Activated naive CD8-positive, alpha-beta T cell treated with anti-CD3 and anti-CD28 coated beads, Interleukin-2, amount 50 U/mL, for 16 hours (primary cell): Measurements from ENCODE around the gene KLK14.

Experiments
- DNase-seq: peaks from one replicate; pipeline ENCODE4 v3.0.0-alpha.2; 2020; ENCODE audit warnings: low read depth, low spot score

The KLK14 gene

DNA sequence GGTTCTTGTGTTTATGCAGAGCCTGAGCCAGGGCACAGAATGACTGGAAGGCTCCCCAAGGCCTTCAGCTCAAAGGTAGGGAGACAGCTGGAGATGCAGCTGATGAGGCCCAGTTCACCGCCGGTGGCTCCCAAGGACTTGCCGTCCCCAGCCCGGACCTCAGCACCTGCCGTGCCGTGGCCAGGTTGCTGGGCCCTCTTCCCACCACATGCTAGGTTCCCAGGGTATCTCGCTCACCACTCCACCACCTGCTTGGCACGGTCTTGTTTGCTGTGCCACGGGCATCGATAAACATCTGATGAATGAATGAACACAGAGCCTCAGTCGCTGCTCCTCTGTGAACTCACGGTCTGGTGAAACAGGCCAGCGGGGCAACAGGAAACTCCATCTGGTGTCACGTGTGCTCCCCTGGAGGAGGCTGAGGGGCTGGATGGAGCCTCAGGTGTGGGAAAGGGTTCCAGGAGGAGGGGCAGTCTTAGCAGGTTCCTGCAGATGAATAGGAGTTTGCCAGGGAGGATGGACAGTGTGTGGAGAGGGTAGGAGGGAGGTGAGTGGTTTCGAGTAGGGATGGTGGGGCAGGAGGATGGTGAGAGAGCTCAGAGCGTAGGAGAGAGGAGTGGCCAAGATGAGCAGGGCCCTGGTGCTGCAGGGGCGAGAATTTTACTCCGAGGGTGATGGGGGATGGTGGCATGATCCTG is 3.6 kb upstream of the KLK14 start:
- no peak for DNase-seq

DNA sequence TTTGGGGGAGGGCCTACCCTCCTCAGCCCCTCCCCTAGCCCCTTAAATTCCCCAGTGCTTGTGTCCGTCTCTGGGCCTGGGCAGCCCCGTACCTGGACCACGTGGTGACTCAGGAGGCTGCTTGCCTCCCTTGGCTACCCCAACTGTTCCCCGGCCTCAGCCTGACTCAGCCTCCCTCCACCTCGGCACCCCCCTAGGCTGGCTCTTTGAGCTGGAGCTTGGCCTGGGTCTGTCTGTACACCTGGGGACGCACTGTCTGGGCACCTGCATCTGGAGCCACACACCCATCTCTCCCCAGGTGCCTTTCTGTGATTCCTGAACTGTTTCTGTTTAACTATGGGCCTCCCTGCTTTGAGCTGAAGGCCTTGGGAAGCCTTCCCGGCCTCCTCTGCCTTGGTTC is 1.8 kb upstream of the KLK14 start:
- no peak for DNase-seq

DNA sequence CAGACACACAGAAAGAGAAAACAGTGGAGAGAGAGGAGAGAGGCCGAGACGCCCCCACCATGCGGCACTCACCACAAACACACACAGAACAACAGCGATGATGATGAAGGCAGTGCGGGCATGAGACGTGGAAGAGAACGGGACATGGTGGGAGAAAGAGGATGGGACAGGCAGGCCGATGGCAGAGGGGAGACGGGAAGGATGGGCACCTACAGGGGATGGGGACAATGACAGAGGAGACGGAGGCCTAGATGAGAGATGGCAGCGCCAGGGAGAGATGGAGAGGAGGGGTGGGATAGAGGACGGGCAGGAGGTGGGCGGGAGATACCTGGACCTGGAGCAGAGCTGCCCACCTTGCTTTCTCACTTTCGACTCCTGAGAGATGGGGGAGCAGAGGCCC is 1.1 kb upstream of the KLK14 start:
- DNase-seq = no peak

DNA sequence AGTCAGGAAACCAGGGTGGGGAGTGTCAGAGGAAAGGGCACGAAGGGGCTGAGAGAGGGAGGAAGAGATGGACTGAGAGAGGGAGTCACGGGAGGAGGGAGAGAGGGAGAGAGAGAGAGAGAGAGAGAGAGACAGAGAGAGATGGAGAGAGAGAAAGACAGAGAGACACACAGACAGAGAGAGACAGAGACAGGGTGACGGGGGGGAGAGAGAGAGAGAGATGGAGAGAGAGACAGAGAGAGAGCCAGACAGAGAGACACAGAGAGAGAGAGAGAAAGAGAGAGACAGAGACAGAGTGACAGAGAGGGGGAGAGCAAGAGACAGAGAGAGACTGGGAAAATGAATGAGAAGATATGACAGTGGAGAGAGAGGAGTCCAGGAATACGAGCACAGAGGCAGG is 494 bp upstream of the KLK14 start:
- DNase-seq = no peak

DNA sequence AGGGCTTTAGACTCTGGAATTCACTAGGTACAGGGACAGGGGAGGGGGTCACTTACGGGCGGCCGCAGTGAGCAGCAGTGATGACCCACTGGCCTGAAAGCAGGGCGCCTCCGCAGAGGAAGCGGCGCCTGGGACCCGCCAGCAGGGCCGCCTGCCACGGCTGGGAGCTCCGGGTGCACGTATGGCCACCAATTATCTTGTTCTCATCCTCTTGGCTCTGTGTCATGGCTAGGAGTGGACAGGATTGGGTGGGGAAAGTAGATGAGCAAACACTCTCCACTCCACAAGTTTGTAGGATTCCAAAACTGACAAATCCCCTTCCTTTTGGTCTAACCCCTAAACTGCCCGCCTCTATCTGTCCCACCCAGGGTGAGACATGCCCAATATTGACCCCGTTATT is 1.2 kb downstream of the KLK14 start:
- no peak for DNase-seq

DNA sequence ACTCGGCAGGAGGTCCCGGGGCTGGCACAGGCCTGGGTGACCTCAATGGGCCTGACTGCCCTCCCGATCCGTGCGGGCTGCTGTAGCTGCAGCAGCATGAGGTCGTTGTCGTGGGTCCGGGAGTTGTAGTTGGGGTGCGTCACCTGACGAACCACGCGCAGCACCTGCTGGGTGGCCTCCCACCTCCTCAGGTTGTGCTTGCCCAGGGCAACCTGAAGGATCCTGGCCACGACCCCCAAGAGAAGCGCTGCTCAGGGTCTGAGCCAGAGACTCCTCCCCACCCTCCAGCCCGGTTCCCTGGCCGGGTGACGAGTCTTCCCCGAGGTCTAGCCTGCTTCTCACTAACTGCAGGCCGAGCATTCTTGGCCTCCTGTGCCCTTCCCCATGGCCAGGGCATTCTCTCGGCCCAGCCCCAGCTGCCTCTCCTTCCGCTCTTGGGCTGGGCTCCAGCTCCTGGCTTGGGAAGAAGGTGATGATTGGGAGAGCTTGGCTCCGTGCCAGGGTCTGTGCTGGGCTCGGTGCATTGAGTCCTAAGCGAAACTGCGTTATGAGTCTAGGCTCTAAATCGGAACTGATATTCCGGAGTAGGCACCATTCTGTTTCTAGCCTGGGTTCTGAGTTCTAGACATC is 3.1 kb downstream of the KLK14 start:
- no peak for DNase-seq

DNA sequence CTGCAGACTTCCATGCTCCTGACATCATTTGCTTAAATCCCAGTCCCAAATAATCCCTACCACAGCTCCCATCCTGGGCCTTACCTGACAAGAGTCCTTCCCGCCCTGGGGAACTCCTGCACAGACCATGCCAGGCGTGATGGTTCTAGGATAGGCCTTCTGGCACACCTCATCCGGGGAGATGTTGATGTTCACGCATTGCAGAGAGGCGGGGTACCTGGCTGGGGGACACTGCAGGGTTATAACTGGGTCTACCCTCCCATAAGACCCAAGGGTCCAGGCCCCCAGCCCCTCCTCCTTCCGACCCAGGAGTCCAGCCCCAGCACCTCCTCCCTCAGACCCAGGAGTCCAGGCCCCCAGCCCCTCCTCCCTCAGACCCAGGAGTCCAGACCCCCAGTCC is 4.0 kb downstream of the KLK14 start:
- DNase-seq = no peak

DNA sequence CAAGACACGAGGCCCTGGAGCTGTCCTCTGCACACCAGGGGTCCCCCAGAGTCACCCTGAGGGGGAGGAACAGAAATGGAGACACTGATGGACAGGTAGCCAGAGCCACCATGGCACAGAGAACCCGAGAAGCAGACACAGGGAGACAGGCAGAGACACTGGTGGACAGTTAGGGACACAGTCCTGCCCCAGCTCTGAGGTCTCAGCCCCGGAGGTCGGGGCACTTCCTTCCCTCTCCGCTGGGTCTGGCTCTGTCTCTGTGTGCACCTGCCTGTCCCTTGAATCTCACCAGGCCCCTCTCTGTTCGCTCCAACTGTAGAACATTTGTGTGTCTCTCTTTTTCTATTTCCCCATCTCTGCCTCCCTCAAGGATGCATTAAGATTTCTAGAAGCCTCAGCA is 4.6 kb downstream of the KLK14 start:
- DNase-seq = no peak

DNA sequence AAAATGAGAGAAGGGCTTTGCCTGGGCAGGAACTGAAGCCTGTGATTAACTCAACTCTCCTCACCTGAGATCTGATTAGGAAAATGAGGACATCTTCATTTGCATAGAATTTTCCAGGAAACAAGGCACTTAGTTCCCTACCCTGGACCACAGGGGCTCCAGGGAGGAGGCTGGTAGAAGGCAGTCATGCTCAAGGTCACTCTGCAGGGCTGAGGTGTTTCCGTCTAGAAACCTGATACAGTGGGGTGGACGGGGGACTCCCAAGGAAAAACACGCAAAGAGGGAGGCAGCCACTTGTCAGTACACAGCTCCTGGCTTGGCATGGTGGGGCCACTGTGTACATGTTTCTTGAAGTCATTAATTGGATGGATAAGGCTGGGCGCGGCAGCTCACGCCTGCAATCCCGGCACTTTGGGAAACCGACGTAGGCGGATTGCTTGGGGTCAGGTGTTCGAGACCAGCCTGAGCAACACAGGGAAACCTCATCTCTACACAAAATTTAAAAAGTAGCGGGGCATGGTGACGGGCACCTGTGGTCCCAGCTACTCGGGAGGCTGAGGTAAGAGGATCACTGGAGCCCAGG is 6.0 kb downstream of the KLK14 start:
- DNase-seq = no peak

DNA sequence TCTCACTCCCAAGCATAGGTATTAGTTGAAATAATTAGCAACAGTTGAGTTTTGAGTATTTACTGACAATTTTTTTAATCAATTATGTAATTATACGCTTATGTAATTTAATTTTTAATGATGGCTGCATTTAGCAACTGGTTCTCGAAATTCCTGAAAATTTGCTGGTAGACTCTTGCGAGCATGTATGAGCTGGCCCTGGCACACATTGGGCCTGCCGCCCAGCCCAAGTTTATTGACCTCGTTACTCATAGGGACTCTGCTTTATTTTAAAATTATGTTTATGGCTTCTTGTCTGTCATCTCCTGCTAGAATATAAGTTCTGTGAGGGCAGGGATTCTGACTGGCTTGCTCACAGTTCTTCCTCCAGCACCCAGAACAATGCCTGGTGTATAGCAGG is 6.7 kb downstream of the KLK14 start:
- no peak for DNase-seq

DNA sequence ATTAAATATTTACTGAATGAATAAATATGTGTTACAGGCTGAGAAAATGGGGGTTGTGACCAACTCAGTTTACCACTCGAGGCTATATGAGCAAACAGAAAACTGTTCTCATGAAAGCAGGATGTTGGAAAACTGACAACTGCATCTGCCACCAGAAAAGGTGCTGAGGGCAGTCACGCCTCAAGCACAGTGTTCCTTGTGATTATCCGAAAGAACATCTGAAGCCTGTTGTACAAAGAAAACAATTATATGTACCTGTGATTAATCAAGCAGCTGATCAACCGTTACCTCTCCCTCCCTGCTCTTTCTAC is 11.6 kb downstream of the KLK14 start:
- no peak for DNase-seq

DNA sequence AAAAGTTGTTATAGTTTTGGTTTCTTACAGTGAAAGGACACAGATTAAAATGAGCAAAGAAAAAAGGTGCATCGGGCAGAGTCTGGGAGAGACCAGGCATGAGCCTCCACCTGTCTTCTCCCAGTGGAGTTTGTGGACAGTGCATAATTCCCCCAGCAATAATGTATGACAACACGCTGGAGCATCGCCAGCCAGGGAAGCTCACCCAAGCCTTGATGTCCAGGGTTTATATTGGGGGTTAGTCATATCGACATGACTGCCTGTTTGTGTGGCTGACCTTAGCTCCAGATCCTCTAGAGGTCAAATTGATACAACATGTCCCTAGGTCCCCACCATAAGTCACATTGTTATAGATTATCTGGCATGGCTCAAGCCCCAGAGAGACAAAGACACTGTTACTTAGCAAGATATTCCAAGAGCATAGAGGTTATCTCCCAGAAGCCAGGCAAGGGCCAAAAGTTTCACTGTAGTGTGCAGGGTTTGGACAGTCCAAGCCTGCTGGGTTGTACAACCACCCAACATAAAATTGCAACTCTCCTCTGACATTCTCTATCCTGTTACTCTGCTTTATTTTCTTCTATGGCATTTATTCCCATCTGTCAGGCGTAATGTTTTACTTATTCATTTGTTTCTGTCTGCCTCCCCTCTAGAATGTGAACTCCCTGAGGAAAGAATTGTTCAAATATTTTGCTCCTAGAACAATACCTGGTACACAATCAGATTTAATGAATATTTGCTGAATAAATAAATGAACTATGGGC is 12.2 kb downstream of the KLK14 start:
- no peak for DNase-seq

DNA sequence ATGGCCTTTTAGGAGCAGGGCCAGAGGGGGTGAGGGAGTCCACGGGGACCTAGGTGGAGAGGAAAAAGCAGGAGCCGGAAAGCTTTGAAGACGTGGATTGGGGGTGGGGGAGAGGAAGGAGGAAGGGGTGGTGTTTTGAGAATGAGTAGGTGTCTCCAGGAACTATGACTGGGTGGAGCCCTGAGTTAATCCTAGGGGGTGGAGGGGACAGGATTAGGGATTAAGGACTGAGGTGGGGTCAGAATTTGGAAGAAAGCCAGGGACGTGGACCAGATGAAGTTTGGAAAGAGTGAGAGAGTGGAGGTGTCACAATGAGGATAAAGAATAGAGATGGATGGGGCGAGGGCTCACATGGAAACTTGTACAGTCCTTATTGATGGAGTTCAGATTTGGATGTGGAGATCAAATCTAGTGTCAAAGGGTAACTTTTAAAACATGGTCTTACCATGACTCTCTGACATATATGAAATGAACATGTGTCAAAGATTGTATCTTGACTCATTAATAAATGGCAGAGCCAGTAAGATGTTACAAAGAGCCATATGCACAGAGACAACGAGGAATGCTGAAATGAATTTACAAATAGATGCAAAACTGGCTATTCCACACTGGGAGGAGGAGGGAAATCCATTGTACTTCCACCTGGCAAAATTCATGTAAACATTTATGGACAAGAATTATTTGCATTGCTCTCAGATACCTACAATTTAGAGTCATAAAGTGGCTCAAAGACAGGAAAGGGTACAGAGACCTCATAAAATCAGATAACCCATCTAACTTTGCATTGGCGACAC is 16.1 kb downstream of the KLK14 start:
- no peak for DNase-seq

DNA sequence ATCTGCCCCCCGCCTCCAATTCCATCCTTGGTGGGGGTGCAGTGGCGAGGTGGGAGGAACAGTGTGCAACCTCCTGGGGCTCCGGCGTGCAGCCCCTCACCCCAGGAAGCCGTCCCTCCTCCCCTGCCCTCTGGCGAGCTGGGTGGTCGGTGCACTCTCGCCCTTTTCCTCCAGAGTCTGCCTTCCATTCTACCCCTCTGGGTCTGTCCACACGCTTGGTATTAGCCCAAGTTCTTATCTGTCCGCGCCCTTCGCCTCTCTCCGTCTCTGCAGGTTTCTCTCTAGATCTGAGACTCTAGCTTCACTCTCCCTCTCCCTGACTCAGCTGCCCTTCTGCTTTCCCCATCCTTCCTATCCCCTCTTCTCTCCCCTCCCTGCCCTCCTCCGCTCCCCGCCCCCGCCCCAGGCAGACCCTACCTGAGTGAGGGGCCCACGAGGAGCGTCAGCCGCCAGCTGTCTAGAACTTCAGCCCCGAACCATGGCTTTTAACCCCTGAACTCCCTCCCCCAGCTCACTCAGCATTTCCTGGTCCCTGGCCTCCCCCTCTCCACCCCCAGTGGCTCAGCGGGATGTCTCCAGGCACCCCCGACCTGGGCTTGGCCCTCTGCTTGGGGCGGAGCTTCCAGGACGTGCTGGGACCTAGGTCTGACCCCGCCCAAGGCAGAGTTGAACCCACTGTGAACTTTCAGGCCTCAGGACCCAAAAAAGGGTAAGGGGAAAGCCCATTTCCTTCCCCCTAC is 17.3 kb downstream of the KLK14 start:
- no peak for DNase-seq

DNA sequence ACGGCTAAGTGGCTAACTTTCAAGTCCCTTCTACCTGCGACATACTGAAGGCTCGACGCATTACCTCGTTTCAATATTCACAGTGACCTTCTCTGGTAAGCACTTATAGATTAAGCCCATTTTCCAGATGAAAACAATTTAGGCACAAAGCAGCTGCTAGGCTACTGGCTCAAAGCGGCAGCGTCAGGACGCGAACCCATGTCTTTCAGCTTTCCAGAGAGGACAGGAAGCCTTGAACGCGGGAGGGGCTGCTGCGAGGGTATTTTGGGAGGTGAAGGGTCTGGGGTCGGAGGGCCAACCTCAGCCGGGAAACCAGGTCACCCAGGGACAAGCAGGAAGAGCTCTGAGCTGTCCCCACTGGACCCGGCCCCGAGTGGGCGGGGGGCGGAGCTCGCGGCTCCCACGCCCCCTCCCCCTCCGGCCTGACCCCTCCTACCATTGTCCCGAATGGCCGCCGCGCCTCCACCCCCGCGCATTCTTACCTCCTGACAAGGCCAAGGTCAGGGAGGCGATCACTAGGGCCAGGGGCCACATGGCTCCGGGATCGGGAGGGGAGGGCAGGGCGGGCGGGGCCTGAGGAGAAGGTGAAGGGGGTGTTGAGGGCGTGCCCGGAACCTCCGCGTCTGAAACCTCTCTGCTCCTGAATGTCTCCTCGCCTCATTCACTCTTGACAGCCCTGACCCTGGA is 18.0 kb downstream of the KLK14 start, which contains the start of gene KLK13:
KLK13 (minus strand) TSS at position 559 of the 687 bp plus-strand sequence; CDS start at position 534, 25 bp downstream.
- no peak for DNase-seq

DNA sequence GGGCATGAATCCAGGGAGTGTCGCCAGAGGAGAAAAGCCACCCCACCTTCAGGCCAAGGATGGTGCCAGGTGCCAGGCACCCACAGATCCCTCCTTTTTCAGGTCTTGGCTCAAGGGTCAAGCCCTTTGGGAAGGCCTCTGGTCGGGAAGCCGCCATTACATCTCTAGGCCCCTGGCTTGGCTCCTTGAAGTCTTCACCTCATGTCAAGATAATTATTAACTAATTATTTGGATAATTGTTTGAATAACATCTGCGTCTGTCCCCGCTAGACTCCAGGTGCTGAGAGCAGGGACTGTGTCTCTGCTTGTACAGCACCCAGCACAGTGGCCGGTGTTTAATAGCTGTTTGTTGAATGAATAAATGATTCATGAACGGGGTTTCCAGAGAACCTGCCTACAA is 19.0 kb downstream of the KLK14 start:
- DNase-seq = no peak

DNA sequence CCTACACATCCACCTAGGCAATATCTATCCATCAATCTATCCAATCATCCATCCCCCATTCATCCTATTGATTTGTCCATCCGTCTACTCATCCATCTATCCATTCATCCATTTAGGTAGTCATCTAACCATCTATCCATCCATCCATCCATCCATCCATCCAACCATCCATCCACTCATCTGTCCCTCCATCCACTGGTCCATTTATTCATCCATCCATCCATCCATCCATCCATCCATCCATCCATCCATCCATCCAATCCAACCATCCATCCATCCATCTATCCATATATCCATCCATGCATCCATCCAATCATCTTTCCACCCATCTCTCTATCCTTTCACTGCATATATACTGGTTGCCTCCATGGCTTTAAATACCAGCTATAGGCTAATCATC is 21.7 kb downstream of the KLK14 start:
- no peak for DNase-seq

DNA sequence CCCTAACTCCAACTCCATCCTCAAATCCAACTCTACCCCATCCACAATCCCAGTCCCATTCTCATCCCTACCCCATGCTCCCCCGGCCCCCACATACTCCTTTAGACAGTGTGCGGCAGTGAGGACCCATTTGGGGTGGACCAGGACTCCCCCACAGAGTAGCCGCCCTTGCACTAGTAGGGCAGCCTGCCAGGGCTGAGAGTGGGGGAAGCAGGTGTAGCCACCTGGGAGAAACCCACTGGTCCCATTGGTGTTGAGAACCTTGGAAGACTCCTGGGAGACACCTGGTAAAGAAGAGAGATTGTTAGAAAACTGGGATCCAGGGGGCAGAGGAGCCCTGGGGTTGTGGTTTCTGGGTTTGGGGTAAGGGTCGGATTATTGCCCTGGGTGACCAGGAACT is 22.4 kb downstream of the KLK14 start:
- DNase-seq = no peak

DNA sequence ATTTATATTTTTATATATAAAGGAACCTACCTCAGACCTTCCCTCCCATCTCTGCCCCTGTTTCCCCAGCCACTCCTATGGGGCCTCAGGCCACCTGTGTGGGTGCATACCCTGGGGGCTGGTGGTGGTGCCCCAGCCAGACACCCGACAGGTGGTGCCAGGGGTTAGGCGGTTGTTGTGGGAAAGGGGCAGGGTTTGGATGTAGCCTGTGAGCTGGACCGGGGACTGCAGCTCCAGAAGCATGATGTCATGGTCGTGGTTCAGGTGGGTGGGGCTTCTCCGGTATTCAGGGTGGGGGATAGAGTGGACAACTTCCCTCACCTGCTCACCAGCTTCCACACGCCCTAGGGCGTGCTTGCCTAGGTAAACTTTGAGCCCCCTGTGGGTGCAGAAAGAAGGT is 23.0 kb downstream of the KLK14 start:
- no peak for DNase-seq

DNA sequence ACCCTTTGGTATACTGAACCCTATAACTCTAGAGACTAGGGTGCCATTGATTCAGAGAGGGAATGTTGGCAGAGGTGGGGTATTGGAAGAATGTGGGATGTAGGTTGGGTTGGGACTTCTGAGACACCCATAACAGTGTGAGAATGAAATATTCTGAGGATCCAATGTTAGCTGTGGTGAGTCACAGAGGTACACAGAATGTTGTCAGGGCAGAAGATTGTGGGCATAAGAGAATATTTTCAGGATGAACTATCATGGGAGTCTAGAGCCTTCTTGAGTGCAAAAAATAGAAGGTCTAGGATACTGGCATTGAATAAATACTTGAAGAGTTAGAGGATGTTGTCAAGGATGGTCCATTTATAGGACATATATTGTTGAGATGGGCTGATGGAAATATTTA is 26.8 kb downstream of the KLK14 start:
- no peak for DNase-seq

DNA sequence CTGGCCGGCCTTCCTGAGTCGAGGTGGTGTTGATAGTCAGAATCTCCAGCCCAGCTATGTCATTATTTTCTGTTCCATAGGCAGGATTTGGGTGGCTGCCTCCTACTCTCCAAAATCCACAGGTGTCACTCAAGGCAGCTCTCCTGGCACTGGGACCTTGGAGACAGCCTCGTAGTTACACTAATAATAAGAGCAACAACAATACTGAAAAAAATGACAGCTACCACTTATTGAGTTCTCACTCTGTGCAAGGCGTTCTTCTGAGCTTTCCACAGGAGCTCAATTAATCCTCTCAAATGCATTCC is 35.7 kb downstream of the KLK14 start:
- no peak for DNase-seq
